Mucosa of descending colon (tissue), 3 donors: ENCODE results near the gene SH3BP4. TPM values are rescaled to one million over a fixed set of nuclear protein-coding genes. Genes with fewer than 3 reads are reported as not detected.

Experiments
- ATAC-seq: fragments of 200-7000 bp; cut with Tn5 transposase; one replicate; pipeline ENCODE4 v1.9.1; 2020; ENCODE audit warnings: mild to moderate bottlenecking, moderate library complexity
- DNase-seq, 3 donors: peaks; one replicate each; pipeline ENCODE4 v3.0.0-alpha.2; 2020
- H3K36me3 ChIP-seq: fragments of 200-600 bp; one replicate; pipeline ENCODE4 v1.8.0; 2021; ENCODE audit warnings: low read depth, mild to moderate bottlenecking
- H3K4me1 ChIP-seq: fragments of 200-600 bp; one replicate; pipeline ENCODE4 v1.8.0; 2021; ENCODE audit warnings: low read depth, mild to moderate bottlenecking
- H3K4me3 ChIP-seq: fragments of 200-600 bp; one replicate; pipeline ENCODE4 v1.8.0; 2021; ENCODE audit warnings: mild to moderate bottlenecking
- H3K9me3 ChIP-seq: fragments of 200-600 bp; one replicate; pipeline ENCODE4 v1.8.0; 2021; ENCODE audit warnings: mild to moderate bottlenecking
- intact Hi-C, 2 donors: fragments of 100-400 bp; cut with DNase I in 1 of 2; cut with micrococcal nuclease in 1 of 2; formaldehyde crosslinking; loops; one replicate each; pipeline versions ENCODE4 v1.11.0 to v1.11.1; 2022; cut with DNase I, micrococcal nuclease
- total RNA-seq, 3 donors: library from RNA; stranded (reverse); fragmentation: NEBNext Ultra II Directional in 2 of 3; extraction: Animal tissue kit (Norgen Biotek cat#: 25700) in 2 of 3; gene quantifications; one replicate each; pipeline versions ENCODE4 v1.2.1 to v1.2.4, GENCODE V29; 2021 to 2023
- TF ChIP-seq, protein P1 (sequence below): fragments of 200-600 bp; IDR thresholded peaks from one replicate; pipeline ENCODE4 v1.8.0; 2022; ENCODE audit warnings: antibody characterized with exemption, mild to moderate bottlenecking
- donor health status: DM: no; HTN: no; CAD: no; lungs with moderate emphysema.
- donor health status: DM: no; HTN: no; CAD: no.
- donor health status: DM: no; HTN: yes; CAD: no.

Gene SH3BP4
- total RNA-seq, 3 donors from 2014 or later = 18.0 to 30.4 (median 29.6) TPM

DNA sequence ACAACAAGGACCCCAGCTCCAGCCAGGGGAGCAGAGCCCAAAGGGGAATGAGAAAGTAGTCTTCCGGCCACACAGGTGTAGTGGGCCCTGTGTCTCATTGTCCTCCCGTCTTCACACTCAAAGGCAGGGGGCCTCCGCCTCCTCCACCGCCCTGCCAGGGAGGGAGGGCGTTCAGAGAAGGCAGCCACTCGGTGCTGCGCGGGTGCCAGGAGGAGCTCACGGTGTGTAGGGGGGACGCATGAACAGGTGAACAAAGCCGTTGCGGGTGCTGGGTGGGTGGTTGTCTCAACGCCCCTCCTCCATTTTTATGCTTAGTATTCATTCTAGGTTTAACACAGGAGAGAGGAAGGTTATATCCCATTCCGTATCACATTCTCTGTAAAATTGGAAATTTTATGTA lies 36.7 kb downstream of the SH3BP4 start:
- ATAC-seq = no peak
- TF ChIP-seq, protein P1, sequence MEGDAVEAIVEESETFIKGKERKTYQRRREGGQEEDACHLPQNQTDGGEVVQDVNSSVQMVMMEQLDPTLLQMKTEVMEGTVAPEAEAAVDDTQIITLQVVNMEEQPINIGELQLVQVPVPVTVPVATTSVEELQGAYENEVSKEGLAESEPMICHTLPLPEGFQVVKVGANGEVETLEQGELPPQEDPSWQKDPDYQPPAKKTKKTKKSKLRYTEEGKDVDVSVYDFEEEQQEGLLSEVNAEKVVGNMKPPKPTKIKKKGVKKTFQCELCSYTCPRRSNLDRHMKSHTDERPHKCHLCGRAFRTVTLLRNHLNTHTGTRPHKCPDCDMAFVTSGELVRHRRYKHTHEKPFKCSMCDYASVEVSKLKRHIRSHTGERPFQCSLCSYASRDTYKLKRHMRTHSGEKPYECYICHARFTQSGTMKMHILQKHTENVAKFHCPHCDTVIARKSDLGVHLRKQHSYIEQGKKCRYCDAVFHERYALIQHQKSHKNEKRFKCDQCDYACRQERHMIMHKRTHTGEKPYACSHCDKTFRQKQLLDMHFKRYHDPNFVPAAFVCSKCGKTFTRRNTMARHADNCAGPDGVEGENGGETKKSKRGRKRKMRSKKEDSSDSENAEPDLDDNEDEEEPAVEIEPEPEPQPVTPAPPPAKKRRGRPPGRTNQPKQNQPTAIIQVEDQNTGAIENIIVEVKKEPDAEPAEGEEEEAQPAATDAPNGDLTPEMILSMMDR = no peak
- peak in 2 of 3 donors; percentile 34 to 49 for DNase-seq
- Histone ChIP-seq H3K9me3 (no peaks in the 10 kb centered on the region), H3K4me3 (no peak overlapping the region), H3K4me1 (peaks cover 17% of the 10 kb centered on the region), H3K36me3 (no peaks in the 10 kb centered on the region)
- intact Hi-C loops = no loop called here

GRCh38 chr2:234989183-234989701 lies 37.4 kb downstream of the SH3BP4 start:
- TF ChIP-seq, protein P1 = no peak
- H3K4me1 ChIP-seq = peaks cover 18% of the 10 kb centered on the region
- ATAC-seq (peak; percentile 89), DNase-seq (peak; percentile 92 to 94 (median 92))
- no peaks in the 10 kb centered on the region for H3K9me3 ChIP-seq
- no peaks in the 10 kb centered on the region for H3K36me3 ChIP-seq
- H3K4me3 ChIP-seq = no peak overlapping the region
- intact Hi-C loops = no loop called here

DNA sequence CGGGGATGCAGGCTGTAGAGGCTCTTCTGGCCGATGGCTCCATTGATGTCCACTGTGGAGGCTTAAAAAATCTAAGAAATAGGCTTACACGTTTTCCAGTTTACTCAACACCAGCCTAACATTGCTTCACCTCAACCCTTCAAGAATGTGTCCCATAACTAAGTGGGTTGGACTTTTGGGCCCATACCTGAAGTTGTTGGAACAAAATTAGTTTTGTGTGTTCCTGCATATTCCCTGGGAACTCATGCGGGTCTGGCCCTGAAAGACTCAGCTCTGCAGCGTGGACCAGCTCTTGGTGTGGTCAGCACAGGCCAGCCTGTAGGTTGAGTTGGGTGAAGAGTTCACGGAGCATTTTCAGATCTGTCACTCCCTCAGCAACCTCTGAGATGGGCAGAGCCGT lies 38.5 kb downstream of the SH3BP4 start:
- Histone ChIP-seq H3K36me3 (no peaks in the 10 kb centered on the region), H3K9me3 (no peaks in the 10 kb centered on the region), H3K4me3 (no peak overlapping the region), H3K4me1 (peaks cover 25% of the 10 kb centered on the region)
- intact Hi-C loops = no loop called here
- TF ChIP-seq, protein P1 = no peak
- DNase-seq = peak in 2 of 3 donors; percentile 13 to 15
- ATAC-seq = no peak

DNA sequence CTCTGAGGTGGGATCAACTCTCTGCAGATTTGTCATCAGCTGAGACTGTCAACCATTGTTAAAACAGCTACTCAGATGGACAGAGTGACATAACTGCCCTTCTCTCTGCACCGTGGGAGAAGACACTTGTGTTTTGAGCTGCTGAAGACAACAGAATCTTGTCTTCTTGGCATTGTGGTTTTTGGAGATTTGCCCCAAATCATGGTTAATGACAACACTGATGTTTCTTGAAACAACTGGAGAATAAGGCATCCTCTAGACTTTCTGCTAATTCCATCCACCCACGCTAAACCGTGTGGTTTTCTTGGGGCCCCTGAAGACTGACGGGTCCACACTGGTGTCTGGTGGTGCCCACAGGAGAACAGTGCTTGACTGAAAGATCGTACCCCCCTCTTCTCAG lies 39.5 kb downstream of the SH3BP4 start:
- TF ChIP-seq, protein P1 = no peak
- H3K36me3 ChIP-seq = no peaks in the 10 kb centered on the region
- intact Hi-C loops = no loop called here

DNA sequence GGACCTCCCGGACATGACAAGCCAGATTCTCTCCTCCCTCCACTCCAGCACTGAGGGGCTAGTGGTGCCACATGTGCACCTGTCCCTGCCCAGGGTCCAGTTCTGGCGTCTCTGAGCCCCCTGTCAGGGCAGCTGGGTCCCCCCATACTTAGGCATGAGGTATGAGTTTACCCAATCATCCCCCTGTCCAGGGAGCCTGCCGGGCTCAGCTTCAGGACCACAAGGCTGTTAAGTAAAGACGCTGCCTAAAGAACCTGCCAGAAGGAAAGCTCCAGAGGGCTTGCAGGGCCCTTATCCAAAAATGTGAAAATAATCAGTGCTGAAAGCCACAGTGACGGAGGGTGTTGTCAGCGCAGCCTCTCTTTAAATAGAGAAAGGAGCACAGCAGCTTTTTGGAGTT lies 40.0 kb downstream of the SH3BP4 start:
- intact Hi-C loops = no loop called here
- Histone ChIP-seq H3K4me1 (peaks cover 31% of the 10 kb centered on the region), H3K9me3 (no peaks in the 10 kb centered on the region), H3K4me3 (no peak overlapping the region), H3K36me3 (no peaks in the 10 kb centered on the region)
- ATAC-seq = no peak
- DNase-seq = peak in 2 of 3 donors; percentile 15 to 37
- TF ChIP-seq, protein P1 = no peak

More for the DNA sequence above, 39.5 kb downstream of the SH3BP4 start:
- Histone ChIP-seq H3K4me1 (peaks cover 31% of the 10 kb centered on the region), H3K4me3 (no peak overlapping the region), H3K9me3 (no peaks in the 10 kb centered on the region)
- no peak for ATAC-seq
- no peak for DNase-seq

DNA sequence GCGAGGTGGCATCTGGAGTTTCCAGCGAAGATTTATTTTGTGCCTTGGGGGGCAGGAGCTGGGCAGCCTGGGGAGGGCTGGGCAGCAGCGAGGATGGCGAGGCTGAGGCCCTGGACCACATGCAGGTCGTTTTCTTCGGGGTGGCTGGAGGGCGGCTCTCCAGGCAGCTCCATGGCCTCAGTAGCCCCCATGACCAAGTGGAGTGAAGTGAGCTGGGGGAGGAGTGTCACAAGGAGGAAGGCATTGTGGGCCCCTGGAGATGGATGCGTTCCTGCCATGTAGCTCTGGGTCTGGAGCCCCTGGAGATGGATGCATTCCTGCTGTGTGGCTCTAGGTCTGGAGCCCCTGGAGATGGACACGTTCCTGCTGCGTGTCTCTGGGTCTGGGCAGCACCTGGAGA lies 40.4 kb downstream of the SH3BP4 start:
- ATAC-seq = no peak
- peaks cover 31% of the 10 kb centered on the region for H3K4me1 ChIP-seq
- intact Hi-C loops = no loop called here
- no peak overlapping the region for H3K4me3 ChIP-seq
- TF ChIP-seq, protein P1 = no peak
- H3K36me3 ChIP-seq = no peaks in the 10 kb centered on the region
- peak in 2 of 3 donors; percentile 15 to 19 for DNase-seq
- H3K9me3 ChIP-seq = no peaks in the 10 kb centered on the region
